ENCODE data around the gene HTT. TPM values are rescaled to one million over a fixed set of nuclear protein-coding genes. Genes with fewer than 3 reads are reported as not detected.

HTT gene
- total and polyA plus RNA-seq, 2 of the 8 experiments (the other 6 are each of a cell fraction or from before 2014, with no cell fraction given) = 24.0 to 71.0 TPM

DNA sequence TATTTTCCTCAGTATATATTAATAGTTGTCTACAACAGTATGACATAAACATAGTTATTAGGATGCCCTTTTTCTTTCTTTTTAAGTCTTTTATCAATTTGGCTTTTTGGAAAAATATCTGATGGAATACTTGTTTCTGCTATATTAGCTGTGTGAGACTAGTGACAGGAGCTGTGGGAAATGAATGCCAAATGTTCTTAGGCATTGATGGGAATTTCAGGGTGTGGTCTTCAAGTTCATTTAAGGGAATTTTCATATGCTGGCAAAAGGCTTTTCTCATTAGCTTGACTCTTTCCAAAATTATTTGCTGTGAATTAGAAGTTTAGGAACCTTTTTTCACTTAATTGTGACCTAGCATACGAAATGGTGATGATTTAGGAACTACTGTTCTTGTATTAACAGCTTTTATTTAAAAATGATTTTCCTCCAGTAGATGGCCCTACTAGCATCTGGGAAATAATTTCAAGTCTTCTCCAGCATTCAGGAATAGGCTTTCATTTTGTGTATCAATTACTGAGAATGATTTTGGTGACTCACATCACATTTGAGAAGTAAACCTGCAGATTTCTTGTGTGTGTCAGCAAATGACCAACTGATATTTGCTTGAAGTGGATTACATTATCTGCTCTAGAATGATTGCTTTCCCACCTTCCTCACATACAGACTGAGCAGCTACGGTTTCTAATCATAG lies 70.9 kb downstream of the HTT start:
- DNase-seq (ENCODE audit: low read depth in 1 of 2, low spot score in 2 of 2) (no peak), FAIRE-seq (no peak)
- no peaks in the 10 kb centered on the region for H3K9me3 ChIP-seq (ENCODE audit: insufficient read depth in 2 of 2, low read depth in 1 of 2, low read length in 1 of 2)
- no peaks in the 10 kb centered on the region for H3K4me1 ChIP-seq (replicated peaks in 1 of 4; ENCODE audit: control insufficient read depth in 3 of 4, insufficient read depth in 4 of 4, low read length in 3 of 4)
- H2AFZ ChIP-seq (ENCODE audit: low read length) = no peak overlapping the region
- no peak overlapping the region for H3K14ac ChIP-seq (ENCODE audit: insufficient read length)
- peaks cover 14 to 67% (median 39%) of the 10 kb centered on the region in 4 experiments for H3K36me3 ChIP-seq (ENCODE audit: control insufficient read depth in 2 of 4, insufficient read depth in 4 of 4, low read length in 3 of 4)
- H2AK5ac ChIP-seq (ENCODE audit: low read depth, low read length) = no peak overlapping the region
- no peak overlapping the region for H3K9ac ChIP-seq (replicated peaks in 1 of 4; ENCODE audit: extremely low read depth in 1 of 4, low read depth in 3 of 4, low read length in 3 of 4)
- H3K79me1 ChIP-seq (ENCODE audit: low read depth, low read length) = no peaks in the 10 kb centered on the region
- no peak overlapping the region for H3K4me2 ChIP-seq (ENCODE audit: insufficient read depth in 1 of 2, low read depth in 2 of 2, low read length in 2 of 2)
- no peaks in the 10 kb centered on the region for H3K27me3 ChIP-seq (replicated peaks in 1 of 4; ENCODE audit: control insufficient read depth in 3 of 4, extremely low read depth in 1 of 4, insufficient read depth in 3 of 4, low read length in 3 of 4)
- no peak overlapping the region for H3K56ac ChIP-seq (replicated peaks; ENCODE audit: insufficient read length, low read depth, low read length)
- no peak overlapping the region for H2BK12ac ChIP-seq (ENCODE audit: low read depth, low read length)
- no peak overlapping the region for H3K4me3 ChIP-seq (ENCODE audit: extremely low read depth in 1 of 4, insufficient read depth in 2 of 4, low read depth in 3 of 4, low read length in 4 of 4)
- no peaks in the 10 kb centered on the region for H4K20me1 ChIP-seq (replicated peaks in 1 of 2; ENCODE audit: control insufficient read depth in 1 of 2, insufficient read depth in 2 of 2, low read length in 2 of 2)
- H3K18ac ChIP-seq (ENCODE audit: extremely low read depth, low read length) = no peak overlapping the region
- WGBS, 2 experiments (ENCODE audit: extremely low coverage in 1 of 2, insufficient coverage in 1 of 2, insufficient read length in 1 of 2, insufficient replicate concordance in 2 of 2, low coverage in 1 of 2, low lambda C conversion rate in 2 of 2, missing lambda C conversion rate in 1 of 2) = 84% methylated on average over 2 of the region's 2 CpGs; no CpG with 5 or more reads in 1 of the 2 experiments
- no peak overlapping the region for H2BK120ac ChIP-seq (replicated peaks; ENCODE audit: low read depth, low read length)
- no peak overlapping the region for H3K23ac ChIP-seq (ENCODE audit: insufficient read length)
- no peak overlapping the region for H4K8ac ChIP-seq (ENCODE audit: extremely low read depth, insufficient read depth, low read length)
- no peak overlapping the region for H4K5ac ChIP-seq (ENCODE audit: insufficient read length, low read depth, low read length)
- H4K91ac ChIP-seq (replicated peaks; ENCODE audit: insufficient read length, low read length) = no peak overlapping the region
- no peaks in the 10 kb centered on the region for H3K23me2 ChIP-seq (ENCODE audit: low read depth, low read length)
- no peak overlapping the region for H2BK15ac ChIP-seq (ENCODE audit: low read length)
- POLR2A ChIA-PET (ENCODE audit: partially characterized antibody) = interaction anchor here (0.7 kb wide), 1 partner anchor 214 kb away, joined by 3 read pairs; no protein-coding TSS in a partner anchor
- no peak overlapping the region for H2BK5ac ChIP-seq (ENCODE audit: low read depth, low read length)
- no peak overlapping the region for H3K4ac ChIP-seq (replicated peaks; ENCODE audit: insufficient read length, low read depth, low read length)
- H3K79me2 ChIP-seq (ENCODE audit: control insufficient read depth in 1 of 2, insufficient read depth in 2 of 2, low read length in 2 of 2) = no peaks in the 10 kb centered on the region
- CTCF ChIA-PET (ENCODE audit: partially characterized antibody) = interaction anchor here (0.7 to 1.6 kb wide), 2 partner anchors 10 to 16 kb away, joined by 3 to 4 read pairs; no protein-coding TSS in a partner anchor
- H3K27ac ChIP-seq (ENCODE audit: low read depth, low read length) = no peak overlapping the region
- H2BK20ac ChIP-seq (ENCODE audit: low read length) = no peak overlapping the region
- no peak for TF ChIP-seq KDM1A (IDR thresholded peaks at IDR 0.05; ENCODE audit: borderline replicate concordance, low read length)
- no peak for TF ChIP-seq HDAC2 (IDR thresholded peaks at IDR 0.05; ENCODE audit: borderline replicate concordance in 1 of 2, low read depth in 2 of 2, low read length in 2 of 2)
- no peak for TF ChIP-seq CHD1 (IDR thresholded peaks at IDR 0.05; ENCODE audit: low read depth, low read length)
- TF ChIP-seq BRCA1 (IDR thresholded peaks at IDR 0.05; ENCODE audit: low read depth, low read length) = no peak
- no peak for TF ChIP-seq SP4 (IDR thresholded peaks at IDR 0.05; ENCODE audit: low read length)
- no peak for TF ChIP-seq RFX5 (IDR thresholded peaks at IDR 0.05; ENCODE audit: borderline replicate concordance, low read depth, low read length)
- no peak for TF ChIP-seq SIX5 (IDR thresholded peaks at IDR 0.05; ENCODE audit: low read depth, low read length)
- TF ChIP-seq RAD21 (IDR thresholded peaks at IDR 0.05 in 1 of 2, conservative IDR thresholded peaks at IDR 0.05 in 1 of 2; ENCODE audit: low read depth in 2 of 2, low read length in 2 of 2) = no peak
- TF ChIP-seq EP300 (IDR thresholded peaks at IDR 0.05; ENCODE audit: borderline replicate concordance in 1 of 2, low read depth in 2 of 2, low read length in 2 of 2) = no peak
- no peak for TF ChIP-seq YY1 (IDR thresholded peaks at IDR 0.05; ENCODE audit: low read depth, low read length)
- no peak for TF ChIP-seq FOSL1 (IDR thresholded peaks at IDR 0.05; ENCODE audit: insufficient read depth, low read depth, low read length)
- TF ChIP-seq GABPA (IDR thresholded peaks at IDR 0.05; ENCODE audit: borderline replicate concordance, insufficient read depth, low read length) = no peak
- no peak for TF ChIP-seq BCL11A (IDR thresholded peaks at IDR 0.05; ENCODE audit: low read depth in 2 of 2, low read length in 2 of 2)
